ENCODE measurements around the gene SRRD. TPM values are rescaled to one million over a fixed set of nuclear protein-coding genes. Genes with fewer than 3 reads are reported as not detected.
A peak's percentile ranks its signal among the peaks of the same experiment; 100 is the strongest.

Gene SRRD
- total RNA-seq, 1 experiment from 2014 or later, result 9.5 TPM

- Histone ChIP-seq H3K4me3 (no peak overlapping the region), H3K27ac (no peak overlapping the region), H3K9me2 (ENCODE audit: insufficient read depth) (no peaks in the 10 kb centered on the region), H3K4me2 (no peak overlapping the region), H4K20me1 (ENCODE audit: insufficient read depth) (peaks cover 22% of the 10 kb centered on the region), H2AFZ (no peak overlapping the region), H3K9me3 (ENCODE audit: insufficient read depth, low read depth) (no peaks in the 10 kb centered on the region), H3K79me2 (ENCODE audit: low read depth) (no peaks in the 10 kb centered on the region), H3K27me3 (ENCODE audit: insufficient read depth, low read depth) (no peaks in the 10 kb centered on the region), H3K36me3 (ENCODE audit: low read depth) (no peaks in the 10 kb centered on the region; the same call in none of the 2 replicates), H3F3A (ENCODE audit: insufficient read depth, low read depth) (no peaks in the 10 kb centered on the region), H3K4me1 (replicated peaks; ENCODE audit: insufficient read depth) (no peaks in the 10 kb centered on the region)
- CTCF ChIA-PET, result interaction anchor here (0.6 to 1.0 kb wide), 3 partner anchors 97 to 1476 kb away, joined by 3 to 5 read pairs (median 3); no protein-coding TSS in a partner anchor
- DNase-seq, result peak in 1 of 2 experiments; percentile 16
- no TSS peak for BruUV-seq (replicated peaks)
- TF ChIP-seq EZH2 (IDR thresholded peaks at IDR 0.05; ENCODE audit: low read depth), result no peak
- peak; percentile 86 for TF ChIP-seq CTCF (conservative IDR thresholded peaks at IDR 0.05)
- POLR2A ChIA-PET (ENCODE audit: unreplicated experiment), result no interaction called here
- intact Hi-C loops (cut with micrococcal nuclease; ENCODE audit: unreplicated experiment), result loop anchor here (1.0 kb wide), 2 partner anchors 63 to 97 kb away; no protein-coding TSS in a partner anchor
Measured at GRCh38 chr22:26461188-26461810, 22.4 kb upstream of the SRRD start.

- ChIA-PET POLR2A (ENCODE audit: unreplicated experiment) (no interaction called here), CTCF (interaction anchor here (1.0 kb wide), 1 partner anchor 97 kb away, joined by 3 read pairs; no protein-coding TSS in a partner anchor)
- no peak for DNase-seq
- no peak overlapping the region for H2AFZ ChIP-seq
- H3K9me3 ChIP-seq (ENCODE audit: insufficient read depth, low read depth), result no peaks in the 10 kb centered on the region
- H3K4me2 ChIP-seq, result no peak overlapping the region
- H3K4me3 ChIP-seq, result no peak overlapping the region
- BruUV-seq (replicated peaks), result no TSS peak
- TF ChIP-seq CTCF (conservative IDR thresholded peaks at IDR 0.05) (no peak), EZH2 (IDR thresholded peaks at IDR 0.05; ENCODE audit: low read depth) (no peak)
- H4K20me1 ChIP-seq (ENCODE audit: insufficient read depth), result peaks cover 22% of the 10 kb centered on the region
- H3K79me2 ChIP-seq (ENCODE audit: low read depth), result no peaks in the 10 kb centered on the region
- no peaks in the 10 kb centered on the region for H3K4me1 ChIP-seq (replicated peaks; ENCODE audit: insufficient read depth)
- no peak overlapping the region for H3K27ac ChIP-seq
- H3K9me2 ChIP-seq (ENCODE audit: insufficient read depth), result no peaks in the 10 kb centered on the region
- no peaks in the 10 kb centered on the region for H3F3A ChIP-seq (ENCODE audit: insufficient read depth, low read depth)
- no peaks in the 10 kb centered on the region for H3K27me3 ChIP-seq (ENCODE audit: insufficient read depth, low read depth)
- peaks cover 4% of the 10 kb centered on the region for H3K36me3 ChIP-seq (ENCODE audit: low read depth)
- intact Hi-C loops (cut with micrococcal nuclease; ENCODE audit: unreplicated experiment), result no loop called here
Measured at GRCh38 chr22:26462051-26462450, 21.6 kb upstream of the SRRD start.

GRCh38 chr22:26462641-26463040, 21.0 kb upstream of the SRRD start:
- H3K4me2 ChIP-seq, result no peak overlapping the region
- no peak overlapping the region for H3K27ac ChIP-seq
- no peaks in the 10 kb centered on the region for H3K9me2 ChIP-seq (ENCODE audit: insufficient read depth)
- no peak for DNase-seq
- H4K20me1 ChIP-seq (ENCODE audit: insufficient read depth), result peaks cover 22% of the 10 kb centered on the region
- CTCF ChIA-PET, result no interaction called here
- intact Hi-C loops (cut with micrococcal nuclease; ENCODE audit: unreplicated experiment), result no loop called here
- no peaks in the 10 kb centered on the region for H3K4me1 ChIP-seq (replicated peaks; ENCODE audit: insufficient read depth)
- no peaks in the 10 kb centered on the region for H3F3A ChIP-seq (ENCODE audit: insufficient read depth, low read depth)
- no peaks in the 10 kb centered on the region for H3K79me2 ChIP-seq (ENCODE audit: low read depth)
- POLR2A ChIA-PET (ENCODE audit: unreplicated experiment), result no interaction called here
- no peaks in the 10 kb centered on the region for H3K9me3 ChIP-seq (ENCODE audit: insufficient read depth, low read depth)
- BruUV-seq (replicated peaks), result no TSS peak
- peaks cover 6% of the 10 kb centered on the region for H3K36me3 ChIP-seq (ENCODE audit: low read depth)
- no peak overlapping the region for H3K4me3 ChIP-seq
- no peaks in the 10 kb centered on the region for H3K27me3 ChIP-seq (ENCODE audit: insufficient read depth, low read depth)
- TF ChIP-seq EZH2 (IDR thresholded peaks at IDR 0.05; ENCODE audit: low read depth) (no peak), CTCF (conservative IDR thresholded peaks at IDR 0.05) (no peak)
- H2AFZ ChIP-seq, result no peak overlapping the region
